ENCODE measurements around the gene DEFB112. TPM values are rescaled to one million over a fixed set of nuclear protein-coding genes. Genes with fewer than 3 reads are reported as not detected.

Gene DEFB112
- polyA plus RNA-seq, 1 donor (not counting 4 experiments of a cell fraction or from before 2014, with no cell fraction given), result not detected

DNA sequence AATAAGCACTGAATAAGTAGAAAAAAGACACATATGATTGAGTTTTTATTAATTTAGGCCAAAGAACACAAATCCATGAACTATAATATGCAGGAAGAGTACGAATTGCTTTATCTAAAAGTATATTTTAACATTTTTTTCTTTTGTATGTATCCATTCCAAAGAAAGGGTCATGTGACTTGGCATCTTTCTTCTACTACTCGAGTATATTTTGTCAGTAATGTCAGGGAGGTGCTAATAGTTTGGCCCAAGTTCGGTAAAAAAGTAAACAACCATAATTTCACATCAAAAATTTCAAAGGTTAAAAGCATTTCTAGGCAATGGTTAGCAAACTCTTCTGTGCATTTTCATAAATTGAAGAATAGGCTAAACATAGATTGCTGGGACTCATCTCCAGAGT is 46.6 kb downstream of the DEFB112 start:
- H3K27me3 ChIP-seq (ENCODE audit: control insufficient read depth, extremely low read depth, insufficient read depth, low read length), result no peaks in the 10 kb centered on the region
- H3K27ac ChIP-seq (ENCODE audit: control insufficient read depth, insufficient read depth, low read length), result no peak overlapping the region
- H3K36me3 ChIP-seq (ENCODE audit: control insufficient read depth in 2 of 2, extremely low read depth in 1 of 2, insufficient read depth in 2 of 2, low read length in 2 of 2), result no peaks in the 10 kb centered on the region
- FAIRE-seq, result no peak
- H3K4me3 ChIP-seq (ENCODE audit: control insufficient read depth in 2 of 3, extremely low read depth in 1 of 3, insufficient read depth in 2 of 3, low read depth in 1 of 3, low read length in 3 of 3), result no peak overlapping the region
- TF ChIP-seq EZH2 (IDR thresholded peaks at IDR 0.05; ENCODE audit: low read length), result no peak
- TF ChIP-seq, protein P1, sequence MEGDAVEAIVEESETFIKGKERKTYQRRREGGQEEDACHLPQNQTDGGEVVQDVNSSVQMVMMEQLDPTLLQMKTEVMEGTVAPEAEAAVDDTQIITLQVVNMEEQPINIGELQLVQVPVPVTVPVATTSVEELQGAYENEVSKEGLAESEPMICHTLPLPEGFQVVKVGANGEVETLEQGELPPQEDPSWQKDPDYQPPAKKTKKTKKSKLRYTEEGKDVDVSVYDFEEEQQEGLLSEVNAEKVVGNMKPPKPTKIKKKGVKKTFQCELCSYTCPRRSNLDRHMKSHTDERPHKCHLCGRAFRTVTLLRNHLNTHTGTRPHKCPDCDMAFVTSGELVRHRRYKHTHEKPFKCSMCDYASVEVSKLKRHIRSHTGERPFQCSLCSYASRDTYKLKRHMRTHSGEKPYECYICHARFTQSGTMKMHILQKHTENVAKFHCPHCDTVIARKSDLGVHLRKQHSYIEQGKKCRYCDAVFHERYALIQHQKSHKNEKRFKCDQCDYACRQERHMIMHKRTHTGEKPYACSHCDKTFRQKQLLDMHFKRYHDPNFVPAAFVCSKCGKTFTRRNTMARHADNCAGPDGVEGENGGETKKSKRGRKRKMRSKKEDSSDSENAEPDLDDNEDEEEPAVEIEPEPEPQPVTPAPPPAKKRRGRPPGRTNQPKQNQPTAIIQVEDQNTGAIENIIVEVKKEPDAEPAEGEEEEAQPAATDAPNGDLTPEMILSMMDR (optimal IDR thresholded peaks at IDR 0.05 in 1 of 3, IDR thresholded peaks at IDR 0.05 in 1 of 3, conservative IDR thresholded peaks at IDR 0.05 in 1 of 3; ENCODE audit: extremely low read depth in 1 of 3, insufficient read depth in 2 of 3, low read length in 3 of 3), result no peak
- no peaks in the 10 kb centered on the region for H4K20me1 ChIP-seq (ENCODE audit: control insufficient read depth, extremely low read depth, insufficient read depth, low read length)
- no peaks in the 10 kb centered on the region for H3K79me2 ChIP-seq (ENCODE audit: control insufficient read depth, insufficient read depth, low read length)
- dilution Hi-C loops (cut with MboI; ENCODE audit: extremely low pct_ligation_motif_present, low sequenced_read_pairs), result no loop called here
- H3K4me2 ChIP-seq (ENCODE audit: control insufficient read depth, extremely low read depth, insufficient read depth, low read depth, low read length), result no peak overlapping the region
- no peak overlapping the region for H2AFZ ChIP-seq (ENCODE audit: control insufficient read depth, low read length)
- H3K9me1 ChIP-seq (ENCODE audit: control insufficient read depth, extremely low read depth, insufficient read depth, low read length), result no peaks in the 10 kb centered on the region
- no peak for DNase-seq (ENCODE audit: low read depth, low spot score)
- H3K9ac ChIP-seq (ENCODE audit: control insufficient read depth, extremely low read depth, insufficient read depth, low read length), result no peak overlapping the region
- H3K9me3 ChIP-seq (ENCODE audit: control insufficient read depth, low read depth, low read length), result no peaks in the 10 kb centered on the region
- peaks cover 8% of the 10 kb centered on the region for H3K4me1 ChIP-seq (ENCODE audit: control insufficient read depth, extremely low read depth, insufficient read depth, low read length)

DNA sequence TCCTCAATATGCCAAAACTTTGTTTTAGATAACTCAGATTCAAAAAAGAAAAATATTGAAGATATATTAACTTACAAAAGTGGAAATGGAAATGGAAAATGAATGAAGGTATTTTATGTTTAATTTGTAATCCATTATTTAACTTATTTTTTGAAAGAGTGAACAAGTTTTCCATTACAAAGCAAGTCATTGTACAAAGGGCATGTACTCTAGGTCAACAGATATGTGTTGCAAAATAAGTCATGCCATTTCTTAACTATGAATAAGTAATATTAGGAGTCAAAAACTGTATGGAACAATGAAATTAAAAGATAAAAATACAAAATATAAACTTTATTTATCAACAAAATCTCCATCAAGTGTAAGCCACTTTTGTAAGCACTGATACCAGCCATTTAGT is 54.5 kb downstream of the DEFB112 start:
- Histone ChIP-seq H2AFZ (ENCODE audit: control insufficient read depth, low read length) (no peak overlapping the region), H3K27ac (ENCODE audit: control insufficient read depth, insufficient read depth, low read length) (no peak overlapping the region), H3K27me3 (ENCODE audit: control insufficient read depth, extremely low read depth, insufficient read depth, low read length) (no peaks in the 10 kb centered on the region), H3K36me3 (ENCODE audit: control insufficient read depth in 2 of 2, extremely low read depth in 1 of 2, insufficient read depth in 2 of 2, low read length in 2 of 2) (no peaks in the 10 kb centered on the region), H3K9me1 (ENCODE audit: control insufficient read depth, extremely low read depth, insufficient read depth, low read length) (no peaks in the 10 kb centered on the region), H3K79me2 (ENCODE audit: control insufficient read depth, insufficient read depth, low read length) (no peaks in the 10 kb centered on the region), H3K9me3 (ENCODE audit: control insufficient read depth, low read depth, low read length) (no peaks in the 10 kb centered on the region), H3K9ac (ENCODE audit: control insufficient read depth, extremely low read depth, insufficient read depth, low read length) (no peak overlapping the region), H3K4me3 (ENCODE audit: control insufficient read depth in 2 of 3, extremely low read depth in 1 of 3, insufficient read depth in 2 of 3, low read depth in 1 of 3, low read length in 3 of 3) (no peak overlapping the region), H3K4me2 (ENCODE audit: control insufficient read depth, extremely low read depth, insufficient read depth, low read depth, low read length) (no peak overlapping the region), H4K20me1 (ENCODE audit: control insufficient read depth, extremely low read depth, insufficient read depth, low read length) (no peaks in the 10 kb centered on the region), H3K4me1 (ENCODE audit: control insufficient read depth, extremely low read depth, insufficient read depth, low read length) (no peaks in the 10 kb centered on the region)
- no peak for FAIRE-seq
- dilution Hi-C loops (cut with MboI; ENCODE audit: extremely low pct_ligation_motif_present, low sequenced_read_pairs), result no loop called here
- DNase-seq (ENCODE audit: low read depth, low spot score), result no peak
- TF ChIP-seq EZH2 (IDR thresholded peaks at IDR 0.05; ENCODE audit: low read length), result no peak
- TF ChIP-seq, protein P1 (optimal IDR thresholded peaks at IDR 0.05 in 1 of 3, IDR thresholded peaks at IDR 0.05 in 1 of 3, conservative IDR thresholded peaks at IDR 0.05 in 1 of 3; ENCODE audit: extremely low read depth in 1 of 3, insufficient read depth in 2 of 3, low read length in 3 of 3), result no peak

Other genes with a start within 250 kb of the DEFB112 start
- gene CRISP1, start 183.4 kb downstream of the DEFB112 start, polyA plus RNA-seq, result not detected in 3 replicates
- not detected in 3 replicates for gene DEFB114, start 85.8 kb downstream of the DEFB112 start, polyA plus RNA-seq
- gene DEFB113, start 80.3 kb downstream of the DEFB112 start, polyA plus RNA-seq, result not detected in 3 replicates
- not detected in 3 replicates for gene DEFB110, start 27.9 kb downstream of the DEFB112 start, polyA plus RNA-seq

Data from keratinocyte (primary cell).